Epithelial cell of prostate (primary cell): Measurements from ENCODE around the gene QPRT.
"Not testable (repeated sequence)": the region's sequence is repeated elsewhere in the genome, so short reads cannot be mapped to it uniquely, and the experiment has no call there.

Experiments
- DNase-seq: peaks from one replicate; pipeline ENCODE4 v3.0.0-alpha.2; 2011; ENCODE audit warnings: low read depth, low spot score
- H3K27ac ChIP-seq: fragments of 450-650 bp; 2 replicates; pipeline ENCODE4 v1.5.1; 2017; ENCODE audit warnings: mild to moderate bottlenecking

The QPRT gene

GRCh38 chr16:29688172-29688571 lies 9.2 kb downstream of the QPRT start:
- no peak overlapping the region for H3K27ac ChIP-seq
- DNase-seq, result no peak

- DNase-seq, H3K27ac ChIP-seq: not testable (repeated sequence)
Measured at GRCh38 chr16:29689490-29690351, 10.7 kb downstream of the QPRT start.

- DNase-seq, H3K27ac ChIP-seq: not testable (repeated sequence)
Measured at GRCh38 chr16:29692606-29693005, 13.6 kb downstream of the QPRT start.

- no peak overlapping the region for H3K27ac ChIP-seq
- DNase-seq, result no peak
Measured at GRCh38 chr16:29694384-29695195, 15.6 kb downstream of the QPRT start.

DNA sequence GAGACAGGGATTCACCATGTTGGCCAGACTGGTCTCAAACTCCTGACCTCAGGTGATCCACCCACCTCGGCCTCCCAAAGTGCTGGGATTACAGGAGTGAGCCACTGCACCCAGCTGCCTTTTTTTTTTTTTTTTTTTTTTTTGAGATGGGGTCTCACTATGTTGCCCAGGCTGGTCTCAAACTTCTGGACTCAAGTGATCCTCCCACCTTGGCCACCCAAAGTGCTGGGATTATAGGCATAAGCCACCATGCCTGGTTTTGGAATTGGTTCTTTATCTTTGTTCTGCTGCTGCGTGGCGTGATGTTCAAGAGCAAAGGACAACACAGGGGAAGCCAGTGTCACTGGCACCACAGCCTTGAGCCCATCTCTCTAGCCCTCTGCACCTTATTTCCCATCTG lies 16.7 kb downstream of the QPRT start:
- H3K27ac ChIP-seq, DNase-seq: not testable (repeated sequence)

GRCh38 chr16:29696881-29697331 lies 17.9 kb downstream of the QPRT start:
- H3K27ac ChIP-seq, result no peak overlapping the region
- DNase-seq, result no peak

GRCh38 chr16:29697391-29697790 lies 18.4 kb downstream of the QPRT start:
- H3K27ac ChIP-seq, result no peak overlapping the region
- no peak for DNase-seq

GRCh38 chr16:29698042-29698441 lies 19.1 kb downstream of the QPRT start:
- DNase-seq, result no peak
- no peak overlapping the region for H3K27ac ChIP-seq

DNA sequence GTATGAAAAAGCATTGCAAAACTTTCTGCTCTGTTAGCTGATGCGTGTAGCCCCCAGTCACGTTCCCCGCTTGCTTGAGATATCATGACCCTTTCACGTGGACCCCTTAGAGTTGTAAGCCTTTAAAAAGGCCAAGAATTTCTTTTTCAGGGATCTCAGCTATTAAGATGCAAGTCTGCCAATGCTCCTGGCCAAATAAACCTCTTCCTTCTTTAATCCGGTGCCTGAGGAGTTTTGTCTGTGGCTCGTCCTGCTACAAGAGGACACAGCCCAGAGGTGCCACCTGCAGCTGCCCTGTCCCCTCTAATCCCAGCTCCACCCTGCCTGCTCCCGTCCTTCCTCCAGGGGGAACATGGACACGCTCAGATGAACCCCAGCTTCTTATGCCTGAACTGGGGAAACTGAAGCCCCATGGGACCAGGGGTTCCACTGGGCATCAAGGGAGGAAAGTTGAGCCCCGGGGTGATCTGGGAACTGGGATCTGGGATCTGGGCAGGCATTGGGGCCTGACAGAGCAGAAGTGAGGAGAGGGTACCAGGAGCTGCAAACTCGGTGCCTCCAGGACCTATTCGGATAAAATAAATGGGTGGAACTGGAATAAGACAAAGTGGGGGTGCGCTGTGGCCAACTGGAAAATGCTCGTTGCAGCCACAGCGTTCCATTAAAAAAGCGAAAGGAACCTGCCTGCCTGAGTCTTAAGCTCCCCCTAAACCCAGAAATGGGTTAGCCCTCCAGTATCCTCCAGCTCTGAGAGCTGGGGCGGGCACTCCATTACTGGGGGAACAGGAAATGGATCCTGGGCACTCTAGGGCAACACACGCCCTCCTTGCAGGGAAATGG lies 19.7 kb downstream of the QPRT start:
- DNase-seq, result no peak
- H3K27ac ChIP-seq, result no peak overlapping the region

- H3K27ac ChIP-seq, result no peak overlapping the region
- no peak for DNase-seq
Measured at GRCh38 chr16:29699324-29700219, 20.6 kb downstream of the QPRT start.

DNA sequence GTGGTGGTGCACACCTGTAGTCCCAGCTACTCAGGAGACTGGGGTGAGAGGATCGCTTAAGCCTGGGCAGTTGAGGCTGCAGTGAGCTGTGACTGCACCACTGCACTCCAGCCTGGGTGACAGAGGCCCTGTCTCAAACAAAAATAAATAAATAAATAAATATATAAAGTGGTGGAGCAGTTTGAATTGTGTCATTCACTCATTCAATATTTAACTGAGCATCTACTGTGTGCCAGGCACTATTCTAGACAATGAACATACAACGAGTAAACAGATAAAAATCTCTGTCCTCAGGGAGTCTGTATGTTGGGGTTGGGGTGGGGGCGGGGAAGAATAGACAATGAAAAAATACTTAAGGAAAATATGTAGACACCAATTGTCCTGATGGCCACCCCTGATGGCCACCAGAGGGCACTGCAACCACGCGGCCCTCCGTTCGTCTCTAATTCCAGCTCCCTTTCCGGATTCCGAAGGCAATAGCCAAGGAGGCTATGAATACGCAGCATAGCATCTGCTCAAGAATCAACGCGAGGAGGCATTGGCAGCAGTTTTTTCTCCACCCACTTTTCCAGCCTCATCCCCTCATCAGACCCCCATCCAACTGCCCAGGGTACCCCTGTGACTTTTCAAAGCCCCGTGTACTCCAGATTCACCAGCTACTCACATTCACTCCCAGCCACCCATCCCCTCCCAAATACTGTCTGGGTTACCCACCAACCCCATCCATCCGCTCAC lies 21.4 kb downstream of the QPRT start:
- H3K27ac ChIP-seq, result no peak overlapping the region
- DNase-seq, result peak; percentile 33

- no peak for DNase-seq
- no peak overlapping the region for H3K27ac ChIP-seq
Measured at GRCh38 chr16:29701214-29701555, 22.2 kb downstream of the QPRT start.

DNA sequence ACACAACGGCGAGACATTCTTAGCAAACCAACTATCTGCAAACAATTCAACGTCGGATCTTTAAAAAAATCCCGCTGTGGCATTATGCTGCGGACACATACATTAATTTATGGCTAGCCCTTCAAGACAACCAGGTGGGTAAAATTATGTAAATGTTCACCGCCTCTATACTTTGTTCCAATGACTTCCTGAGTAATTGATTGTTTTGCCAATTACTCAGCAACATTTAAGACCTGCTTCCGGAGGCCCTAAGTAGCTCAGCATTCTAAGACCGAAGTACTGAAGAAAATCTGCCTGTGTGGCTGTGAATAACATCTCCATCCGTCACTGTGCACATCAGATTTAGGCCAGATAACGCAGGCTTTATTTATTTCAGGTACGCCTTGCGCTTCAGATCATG lies 23.3 kb downstream of the QPRT start:
- no peak for DNase-seq
- H3K27ac ChIP-seq, result no peak overlapping the region

DNA sequence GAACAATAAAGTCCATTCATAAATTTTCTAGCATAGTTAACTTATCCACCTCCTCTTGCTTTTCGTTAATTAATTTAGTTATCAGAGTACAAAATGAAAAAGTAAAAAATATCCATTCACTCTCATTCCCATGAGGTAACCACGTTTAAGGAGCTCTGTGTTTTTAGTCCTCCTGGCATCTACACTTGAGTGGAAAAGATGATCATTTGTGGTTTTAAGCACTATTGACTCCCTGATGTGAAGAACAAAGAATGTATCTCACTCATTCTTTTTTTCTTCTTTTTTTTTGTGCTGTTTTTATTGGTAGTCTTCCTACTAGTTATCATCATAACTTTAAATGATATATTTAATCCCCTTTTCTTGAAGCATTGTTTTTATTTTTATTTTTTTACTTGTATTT lies 26.1 kb downstream of the QPRT start:
- DNase-seq, result no peak
- no peak overlapping the region for H3K27ac ChIP-seq

DNA sequence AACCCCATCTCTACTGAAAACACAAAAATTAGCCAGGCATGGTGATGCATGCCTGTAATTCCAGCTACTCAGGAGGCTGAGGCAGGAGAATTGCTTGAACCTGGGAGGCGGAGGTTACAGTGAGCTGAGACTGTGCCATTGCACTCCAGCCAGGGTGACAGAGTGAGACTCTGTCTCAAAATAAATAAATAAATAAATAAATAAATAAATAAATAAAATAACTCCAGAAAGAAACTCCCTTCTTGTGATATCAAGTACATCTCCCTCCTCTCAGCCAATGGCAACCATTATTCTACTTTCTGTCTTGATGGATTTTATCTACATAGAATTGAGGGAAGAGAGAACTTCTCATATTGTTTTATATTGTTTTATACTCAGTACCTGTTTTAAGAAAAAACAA lies 28.2 kb downstream of the QPRT start:
- DNase-seq, H3K27ac ChIP-seq: not testable (repeated sequence)

- no peak overlapping the region for H3K27ac ChIP-seq
Measured at GRCh38 chr16:29708917-29709600, 30.1 kb downstream of the QPRT start.

DNA sequence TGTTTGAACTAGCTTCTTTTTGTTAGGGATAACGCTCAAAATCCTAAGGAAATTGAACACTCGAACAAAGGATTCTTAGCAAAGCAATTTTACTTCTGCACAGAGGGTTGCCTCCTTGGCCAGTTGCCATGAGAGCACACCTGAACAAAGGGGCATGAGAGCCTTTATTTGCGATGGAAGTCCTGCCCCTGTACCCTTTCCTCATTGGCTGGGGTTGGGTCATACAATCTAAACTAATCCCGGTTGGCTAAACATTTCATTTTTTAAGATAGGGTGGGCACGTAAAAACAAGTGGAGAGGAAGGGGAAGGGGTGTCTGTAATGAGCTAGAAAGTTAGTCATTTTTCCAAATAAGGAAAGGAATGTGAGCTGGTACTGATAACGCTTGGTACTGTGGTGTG lies 30.7 kb downstream of the QPRT start:
- not testable (repeated sequence) for H3K27ac ChIP-seq, DNase-seq

More at GRCh38 chr16:29708917-29709600, 30.1 kb downstream of the QPRT start:
- DNase-seq, result no peak
